GM19452 (cell line): ENCODE results near the gene ACR.
"Not testable (repeated sequence)": the region's sequence is repeated elsewhere in the genome, so short reads cannot be mapped to it uniquely, and the experiment has no call there.

Experiments used
- ATAC-seq: cut with Tn5 transposase; IDR thresholded peaks from one replicate; pipeline ENCODE4 v1.9.1; 2021; ENCODE audit not compliant: unreplicated experiment

Gene ACR

GRCh38 chr22:50730941-50731661 lies 6.9 kb upstream of the ACR start:
- ATAC-seq, result no peak

GRCh38 chr22:50731811-50732624 lies 6.0 kb upstream of the ACR start:
- ATAC-seq, result no peak

- ATAC-seq, result no peak
Observed at GRCh38 chr22:50732681-50733080, 5.3 kb upstream of the ACR start.

- no peak for ATAC-seq
Observed at GRCh38 chr22:50733521-50734342, 4.3 kb upstream of the ACR start.

GRCh38 chr22:50734343-50734771 lies 3.6 kb upstream of the ACR start:
- ATAC-seq, result no peak

GRCh38 chr22:50734986-50735738 lies 2.8 kb upstream of the ACR start:
- ATAC-seq, result no peak

- ATAC-seq, result no peak
Observed at GRCh38 chr22:50735739-50736030, 2.3 kb upstream of the ACR start.

GRCh38 chr22:50738649-50739227 lies 734 bp downstream of the ACR start:
- ATAC-seq, result no peak

GRCh38 chr22:50739279-50739691 lies 1.3 kb downstream of the ACR start:
- no peak for ATAC-seq

GRCh38 chr22:50739894-50740293 lies 1.9 kb downstream of the ACR start:
- ATAC-seq, result no peak

GRCh38 chr22:50740714-50741113 lies 2.7 kb downstream of the ACR start:
- not testable (repeated sequence) for ATAC-seq

GRCh38 chr22:50744424-50744823 lies 6.4 kb downstream of the ACR start:
- not testable (repeated sequence) for ATAC-seq

GRCh38 chr22:50747521-50747920 lies 9.5 kb downstream of the ACR start:
- ATAC-seq, result not testable (repeated sequence)

GRCh38 chr22:50748630-50749029 lies 10.6 kb downstream of the ACR start:
- not testable (repeated sequence) for ATAC-seq

GRCh38 chr22:50749302-50750074 lies 11.5 kb downstream of the ACR start:
- not testable (repeated sequence) for ATAC-seq

- not testable (repeated sequence) for ATAC-seq
Observed at GRCh38 chr22:50755251-50755650, 17.2 kb downstream of the ACR start.

GRCh38 chr22:50756406-50756805 lies 18.4 kb downstream of the ACR start:
- ATAC-seq, result not testable (repeated sequence)

- not testable (repeated sequence) for ATAC-seq
Observed at GRCh38 chr22:50756949-50757491, 19.0 kb downstream of the ACR start.

GRCh38 chr22:50759597-50760341 lies 21.8 kb downstream of the ACR start:
- ATAC-seq, result not testable (repeated sequence)
